ENCODE measurements around the gene STPG4. TPM values are rescaled to one million over a fixed set of nuclear protein-coding genes. Genes with fewer than 3 reads are reported as not detected.

STPG4 gene
- total and polyA plus RNA-seq, 8 donors, result 0.17 to 1.0 (median 0.33) TPM

GRCh38 chr2:47039913-47040562 is 115.1 kb downstream of the STPG4 start:
- ATAC-seq, result no peak
- Histone ChIP-seq H3K9me3 (no peaks in the 10 kb centered on the region), H3K27ac (peak overlapping the region in 1 of 2 donors; percentile 53), H3K27me3 (no peaks in the 10 kb centered on the region), H3K4me1 (peaks cover 31 to 44% of the 10 kb centered on the region in 2 donors), H3K4me3 (no peak overlapping the region), H3K36me3 (peaks cover 0 to 50% of the 10 kb centered on the region in 2 donors)
- no peak for TF ChIP-seq CTCF (IDR thresholded peaks at IDR 0.05)
- intact Hi-C loops (cut with DNase I), result no loop called here
- no peak for DNase-seq

- DNase-seq (no peak), ATAC-seq (no peak)
- intact Hi-C loops (cut with DNase I), result no loop called here
- no peaks in the 10 kb centered on the region for H3K27me3 ChIP-seq
- no peak overlapping the region for H3K4me3 ChIP-seq
- TF ChIP-seq CTCF (IDR thresholded peaks at IDR 0.05), result no peak
- peak overlapping the region; percentile 46 to 53 for H3K27ac ChIP-seq
- peaks cover 37 to 50% of the 10 kb centered on the region in 2 donors for H3K4me1 ChIP-seq
- H3K9me3 ChIP-seq, result no peaks in the 10 kb centered on the region
- peaks cover 0 to 44% of the 10 kb centered on the region in 2 donors for H3K36me3 ChIP-seq
These were observed 115.6 kb downstream of the STPG4 start for GRCh38 chr2:47039489-47039870.

GRCh38 chr2:47038656-47039488 is 116.2 kb downstream of the STPG4 start:
- intact Hi-C loops (cut with DNase I), result no loop called here
- H3K4me1 ChIP-seq, result peaks cover 42 to 56% of the 10 kb centered on the region in 2 donors
- ATAC-seq (peak; percentile 3), DNase-seq (no peak)
- no peaks in the 10 kb centered on the region for H3K27me3 ChIP-seq
- H3K36me3 ChIP-seq, result peaks cover 0 to 39% of the 10 kb centered on the region in 2 donors
- no peak for TF ChIP-seq CTCF (IDR thresholded peaks at IDR 0.05)
- H3K4me3 ChIP-seq, result no peak overlapping the region
- no peaks in the 10 kb centered on the region for H3K9me3 ChIP-seq
- peak overlapping the region; percentile 46 to 53 for H3K27ac ChIP-seq

- no peak for TF ChIP-seq CTCF (IDR thresholded peaks at IDR 0.05)
- ATAC-seq (no peak), DNase-seq (no peak)
- Histone ChIP-seq H3K4me3 (no peak overlapping the region), H3K36me3 (peaks cover 0 to 37% of the 10 kb centered on the region in 2 donors), H3K27ac (no peak overlapping the region), H3K9me3 (no peaks in the 10 kb centered on the region), H3K27me3 (no peaks in the 10 kb centered on the region), H3K4me1 (peaks cover 43 to 60% of the 10 kb centered on the region in 2 donors)
- intact Hi-C loops (cut with DNase I), result no loop called here
These were observed 117.4 kb downstream of the STPG4 start for GRCh38 chr2:47037678-47038077.

Other genes with a start within 250 kb of the STPG4 start
- gene MCFD2, start 239.5 kb downstream of the STPG4 start, total RNA-seq, result 100 to 1,000 TPM in 1 of 2 donors, 10 to 100 TPM in 1; 78.0 to 121 TPM
- gene MCFD2, start 239.5 kb downstream of the STPG4 start, polyA plus RNA-seq (ENCODE audit: insufficient read length in 6 of 6), result 10 to 100 TPM; 78.7 to 90.3 (median 86.5) TPM
- 10 to 100 TPM; 43.3 to 53.4 TPM for gene TTC7A, start 214.1 kb downstream of the STPG4 start, total RNA-seq
- 10 to 100 TPM; 12.9 to 15.8 (median 13.9) TPM for gene TTC7A, start 214.1 kb downstream of the STPG4 start, polyA plus RNA-seq (ENCODE audit: insufficient read length in 6 of 6)
- gene CALM2, start 21.2 kb upstream of the STPG4 start, total RNA-seq, result 100 to 1,000 TPM; 579 to 585 TPM
- 100 to 1,000 TPM; 652 to 995 (median 836) TPM for gene CALM2, start 21.2 kb upstream of the STPG4 start, polyA plus RNA-seq (ENCODE audit: insufficient read length in 6 of 6)
- gene EPCAM, start 214.0 kb upstream of the STPG4 start, total RNA-seq, result 100 to 1,000 TPM; 135 to 201 TPM
- 100 to 1,000 TPM; 238 to 328 (median 307) TPM for gene EPCAM, start 214.0 kb upstream of the STPG4 start, polyA plus RNA-seq (ENCODE audit: insufficient read length in 6 of 6)
- gene MSH2, start 247.8 kb upstream of the STPG4 start, total RNA-seq, result 10 to 100 TPM; 16.2 to 19.5 TPM
- 10 to 100 TPM; 57.7 to 70.4 (median 60.6) TPM for gene MSH2, start 247.8 kb upstream of the STPG4 start, polyA plus RNA-seq (ENCODE audit: insufficient read length in 6 of 6)

Data from left lung (tissue), 10 donors.